ENCODE measurements around the gene TRERF1.

DNA sequence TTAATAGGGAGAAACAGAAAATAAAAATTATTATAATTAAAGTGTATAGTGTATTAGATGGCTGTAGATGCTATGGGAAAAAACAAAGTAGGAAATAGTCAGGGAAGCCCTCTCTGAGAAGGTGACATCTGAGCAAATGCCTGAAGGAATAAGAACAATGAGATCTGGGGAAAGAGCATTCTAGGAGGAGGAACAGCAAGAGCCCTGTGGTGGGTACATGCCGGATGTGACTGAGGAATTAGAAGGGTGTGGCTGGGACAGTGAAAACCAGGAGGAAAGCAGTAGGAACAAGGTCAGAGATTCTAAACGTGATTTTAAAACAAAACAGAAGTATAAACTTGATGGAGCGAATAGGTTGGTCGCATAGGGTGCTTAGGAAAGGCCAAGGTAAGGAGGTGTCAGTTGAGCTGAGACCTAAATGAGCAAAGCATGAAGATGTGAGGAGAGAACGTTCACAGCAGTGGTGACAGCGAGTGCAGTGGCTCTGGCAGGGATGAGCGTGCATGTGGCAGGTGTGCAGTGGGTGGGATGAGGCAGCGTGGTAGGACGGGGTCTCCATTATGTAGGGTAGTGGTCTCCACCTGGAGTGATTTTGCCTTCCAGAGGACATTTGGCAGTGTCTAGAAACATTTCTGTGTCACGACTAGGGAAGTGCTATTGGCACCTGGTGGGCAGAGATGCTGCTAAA is 137.0 kb downstream of the TRERF1 start:
- no peak for TF ChIP-seq TOX (CRISPR knock-in tag; IDR thresholded peaks at IDR 0.05; ENCODE audit: borderline replicate concordance)
- TF ChIP-seq, protein P1, sequence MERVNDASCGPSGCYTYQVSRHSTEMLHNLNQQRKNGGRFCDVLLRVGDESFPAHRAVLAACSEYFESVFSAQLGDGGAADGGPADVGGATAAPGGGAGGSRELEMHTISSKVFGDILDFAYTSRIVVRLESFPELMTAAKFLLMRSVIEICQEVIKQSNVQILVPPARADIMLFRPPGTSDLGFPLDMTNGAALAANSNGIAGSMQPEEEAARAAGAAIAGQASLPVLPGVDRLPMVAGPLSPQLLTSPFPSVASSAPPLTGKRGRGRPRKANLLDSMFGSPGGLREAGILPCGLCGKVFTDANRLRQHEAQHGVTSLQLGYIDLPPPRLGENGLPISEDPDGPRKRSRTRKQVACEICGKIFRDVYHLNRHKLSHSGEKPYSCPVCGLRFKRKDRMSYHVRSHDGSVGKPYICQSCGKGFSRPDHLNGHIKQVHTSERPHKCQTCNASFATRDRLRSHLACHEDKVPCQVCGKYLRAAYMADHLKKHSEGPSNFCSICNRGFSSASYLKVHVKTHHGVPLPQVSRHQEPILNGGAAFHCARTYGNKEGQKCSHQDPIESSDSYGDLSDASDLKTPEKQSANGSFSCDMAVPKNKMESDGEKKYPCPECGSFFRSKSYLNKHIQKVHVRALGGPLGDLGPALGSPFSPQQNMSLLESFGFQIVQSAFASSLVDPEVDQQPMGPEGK (CRISPR knock-in tag; IDR thresholded peaks at IDR 0.05; ENCODE audit: borderline replicate concordance): no peak
- no peak for TF ChIP-seq ESRRG (CRISPR knock-in tag; IDR thresholded peaks at IDR 0.05)
- no peak for TF ChIP-seq SNAI2 (CRISPR knock-in tag; IDR thresholded peaks at IDR 0.05)
- TF ChIP-seq ZFP30 (CRISPR knock-in tag; IDR thresholded peaks at IDR 0.05): no peak
- TF ChIP-seq RARB (CRISPR knock-in tag; IDR thresholded peaks at IDR 0.05): no peak
- TF ChIP-seq ZFP3 (CRISPR knock-in tag; IDR thresholded peaks at IDR 0.05): no peak
- no peak for TF ChIP-seq TSHZ2 (CRISPR knock-in tag; IDR thresholded peaks at IDR 0.05)
- TF ChIP-seq BACH2 (CRISPR knock-in tag; IDR thresholded peaks at IDR 0.05; ENCODE audit: borderline replicate concordance): no peak
- TF ChIP-seq ZC3H10 (CRISPR knock-in tag; IDR thresholded peaks at IDR 0.05): no peak
- TF ChIP-seq ARNTL (CRISPR knock-in tag; IDR thresholded peaks at IDR 0.05; ENCODE audit: borderline replicate concordance, low read depth): no peak
- TF ChIP-seq, protein P2, sequence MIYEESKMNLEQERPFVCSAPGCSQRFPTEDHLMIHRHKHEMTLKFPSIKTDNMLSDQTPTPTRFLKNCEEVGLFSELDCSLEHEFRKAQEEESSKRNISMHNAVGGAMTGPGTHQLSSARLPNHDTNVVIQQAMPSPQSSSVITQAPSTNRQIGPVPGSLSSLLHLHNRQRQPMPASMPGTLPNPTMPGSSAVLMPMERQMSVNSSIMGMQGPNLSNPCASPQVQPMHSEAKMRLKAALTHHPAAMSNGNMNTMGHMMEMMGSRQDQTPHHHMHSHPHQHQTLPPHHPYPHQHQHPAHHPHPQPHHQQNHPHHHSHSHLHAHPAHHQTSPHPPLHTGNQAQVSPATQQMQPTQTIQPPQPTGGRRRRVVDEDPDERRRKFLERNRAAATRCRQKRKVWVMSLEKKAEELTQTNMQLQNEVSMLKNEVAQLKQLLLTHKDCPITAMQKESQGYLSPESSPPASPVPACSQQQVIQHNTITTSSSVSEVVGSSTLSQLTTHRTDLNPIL (CRISPR knock-in tag; IDR thresholded peaks at IDR 0.05; ENCODE audit: low read depth): no peak
- TF ChIP-seq ZNF70 (CRISPR knock-in tag; IDR thresholded peaks at IDR 0.05): no peak
